Astrocyte (in vitro differentiated cells and primary cell): ENCODE measurements around the gene EML1. TPM values are rescaled to one million over a fixed set of nuclear protein-coding genes. Genes with fewer than 3 reads are reported as not detected.

ENCODE experiments used
- DNase-seq: peaks from one replicate; pipeline ENCODE4 v3.0.0-alpha.2; 2010; ENCODE audit warnings: low read depth
- FAIRE-seq: peaks from 2 replicates; lab custom pipeline; 2011; peaks lifted over from hg19 to GRCh38; lab: Jason Lieb, UNC
- H2AFZ ChIP-seq: 2 replicates; pipeline ENCODE4 v1.6.0; 2012; ENCODE audit warnings: low read depth, low read length, inconsistent platforms
- H3K27ac ChIP-seq: 2 replicates; pipeline ENCODE4 v1.5.1; 2011; ENCODE audit warnings: low read depth, low read length, inconsistent platforms
- H3K27me3 ChIP-seq: 2 replicates; pipeline ENCODE4 v1.6.0; 2011; ENCODE audit warnings: low read length, inconsistent platforms; ENCODE audit not compliant: insufficient read depth
- H3K36me3 ChIP-seq: 2 replicates; pipeline ENCODE4 v1.5.1; 2011; ENCODE audit warnings: low read length, inconsistent platforms; ENCODE audit not compliant: insufficient read depth
- H3K4me1 ChIP-seq: 2 replicates; pipeline ENCODE4 v1.5.1; 2011; ENCODE audit warnings: low read length, inconsistent platforms; ENCODE audit not compliant: insufficient read depth
- H3K4me2 ChIP-seq: 2 replicates; pipeline ENCODE4 v1.6.0; 2012; ENCODE audit warnings: low read length, inconsistent platforms
- H3K4me3 ChIP-seq: 2 replicates; pipeline ENCODE4 v1.5.1; 2011; ENCODE audit warnings: low read depth, mild to moderate bottlenecking, low read length, inconsistent platforms; ENCODE audit not compliant: insufficient read depth
- H3K79me2 ChIP-seq: 2 replicates; pipeline ENCODE4 v1.6.0; 2012; ENCODE audit warnings: mild to moderate bottlenecking, low read length, inconsistent platforms; ENCODE audit not compliant: insufficient read depth
- H3K9ac ChIP-seq: 2 replicates; pipeline ENCODE4 v1.6.0; 2012; ENCODE audit warnings: mild to moderate bottlenecking, low read length, inconsistent platforms
- H3K9me3 ChIP-seq: 2 replicates; pipeline ENCODE4 v1.5.1; 2012; ENCODE audit warnings: low read depth, mild to moderate bottlenecking, low read length, inconsistent platforms; ENCODE audit not compliant: insufficient read depth
- H4K20me1 ChIP-seq: 2 replicates; pipeline ENCODE4 v1.6.0; 2012; ENCODE audit warnings: low read length, inconsistent platforms; ENCODE audit not compliant: insufficient read depth
- H3K27ac Mint-ChIP-seq: one replicate; pipeline ENCODE4 v1.8.0; 2021; ENCODE audit warnings: mild to moderate bottlenecking, mixed read lengths; ENCODE audit not compliant: unreplicated experiment
- H3K27me3 Mint-ChIP-seq: one replicate; pipeline ENCODE4 v1.8.0; 2021; ENCODE audit warnings: low read depth, mixed read lengths; ENCODE audit not compliant: unreplicated experiment
- H3K36me3 Mint-ChIP-seq: one replicate; pipeline ENCODE4 v1.8.0; 2021; ENCODE audit warnings: low read depth, mixed read lengths; ENCODE audit not compliant: unreplicated experiment
- H3K4me1 Mint-ChIP-seq: one replicate; pipeline ENCODE4 v1.8.0; 2021; ENCODE audit warnings: low read depth, mixed read lengths; ENCODE audit not compliant: unreplicated experiment
- H3K4me3 Mint-ChIP-seq: one replicate; pipeline ENCODE4 v1.8.0; 2021; ENCODE audit warnings: mild to moderate bottlenecking, moderate library complexity, mixed read lengths; ENCODE audit not compliant: unreplicated experiment
- H3K9me3 Mint-ChIP-seq: one replicate; pipeline ENCODE4 v1.8.0; 2021; ENCODE audit warnings: mild to moderate bottlenecking, mixed read lengths; ENCODE audit not compliant: unreplicated experiment
- EZH2 ChIP-seq: IDR thresholded peaks from 2 replicates; pipeline ENCODE4 v1.6.1; 2012; ENCODE audit warnings: mild to moderate bottlenecking, low read length, inconsistent platforms; ENCODE audit not compliant: insufficient read depth
- total RNA-seq: library from RNA; stranded (reverse); gene quantifications from 2 replicates; pipeline ENCODE4 v1.2.1, GENCODE V29; 2021
- TF ChIP-seq, protein P1 (sequence below): IDR thresholded peaks from 2 replicates; pipeline ENCODE4 v1.5.1; 2011; ENCODE audit warnings: low read depth, mild to moderate bottlenecking, inconsistent platforms, low read length, moderate library complexity; ENCODE audit not compliant: insufficient read depth

The EML1 gene
- total RNA-seq, 1 donor from 2014 or later, result 17.1 TPM

DNA sequence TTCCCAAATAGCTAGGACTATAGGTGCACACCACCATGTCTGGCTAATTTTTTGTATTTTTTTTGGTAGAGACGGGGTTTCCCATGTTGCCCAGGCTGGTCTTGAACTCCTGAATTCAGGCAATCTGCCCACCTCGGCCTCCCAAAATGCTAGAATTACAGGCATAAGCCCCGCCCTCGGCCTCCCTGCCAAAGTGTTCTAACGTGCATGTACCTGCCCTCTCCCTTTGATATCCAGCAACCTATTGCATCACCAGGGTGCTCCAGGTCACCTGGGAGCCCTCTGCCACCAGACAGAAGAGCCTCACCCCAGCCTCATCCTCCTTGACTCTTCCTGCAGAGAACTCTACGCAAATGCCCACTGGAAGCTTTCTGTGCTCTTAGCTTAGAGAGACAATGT is 2.2 kb upstream of the EML1 start:
- Histone ChIP-seq H3K4me1 (peaks cover 14% of the 10 kb centered on the region), H3K27me3 (no peaks in the 10 kb centered on the region), H3K9ac (no peak overlapping the region), H2AFZ (no peak overlapping the region), H3K9me3 (no peaks in the 10 kb centered on the region), H3K4me3 (no peak overlapping the region), H3K79me2 (peaks cover 23% of the 10 kb centered on the region), H3K4me2 (no peak overlapping the region), H3K27ac (no peak overlapping the region), H3K36me3 (no peaks in the 10 kb centered on the region), H4K20me1 (peaks cover 19% of the 10 kb centered on the region)
- no peak overlapping the region for H3K4me3 Mint-ChIP-seq
- H3K27me3 Mint-ChIP-seq, result peaks cover 17% of the 10 kb centered on the region
- H3K27ac Mint-ChIP-seq, result no peak overlapping the region
- TF ChIP-seq, protein P1, sequence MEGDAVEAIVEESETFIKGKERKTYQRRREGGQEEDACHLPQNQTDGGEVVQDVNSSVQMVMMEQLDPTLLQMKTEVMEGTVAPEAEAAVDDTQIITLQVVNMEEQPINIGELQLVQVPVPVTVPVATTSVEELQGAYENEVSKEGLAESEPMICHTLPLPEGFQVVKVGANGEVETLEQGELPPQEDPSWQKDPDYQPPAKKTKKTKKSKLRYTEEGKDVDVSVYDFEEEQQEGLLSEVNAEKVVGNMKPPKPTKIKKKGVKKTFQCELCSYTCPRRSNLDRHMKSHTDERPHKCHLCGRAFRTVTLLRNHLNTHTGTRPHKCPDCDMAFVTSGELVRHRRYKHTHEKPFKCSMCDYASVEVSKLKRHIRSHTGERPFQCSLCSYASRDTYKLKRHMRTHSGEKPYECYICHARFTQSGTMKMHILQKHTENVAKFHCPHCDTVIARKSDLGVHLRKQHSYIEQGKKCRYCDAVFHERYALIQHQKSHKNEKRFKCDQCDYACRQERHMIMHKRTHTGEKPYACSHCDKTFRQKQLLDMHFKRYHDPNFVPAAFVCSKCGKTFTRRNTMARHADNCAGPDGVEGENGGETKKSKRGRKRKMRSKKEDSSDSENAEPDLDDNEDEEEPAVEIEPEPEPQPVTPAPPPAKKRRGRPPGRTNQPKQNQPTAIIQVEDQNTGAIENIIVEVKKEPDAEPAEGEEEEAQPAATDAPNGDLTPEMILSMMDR, result no peak
- no peak for TF ChIP-seq EZH2
- H3K9me3 Mint-ChIP-seq, result no peaks in the 10 kb centered on the region
- no peak for FAIRE-seq
- no peak for DNase-seq
- H3K4me1 Mint-ChIP-seq, result peaks cover 14% of the 10 kb centered on the region
- no peaks in the 10 kb centered on the region for H3K36me3 Mint-ChIP-seq

DNA sequence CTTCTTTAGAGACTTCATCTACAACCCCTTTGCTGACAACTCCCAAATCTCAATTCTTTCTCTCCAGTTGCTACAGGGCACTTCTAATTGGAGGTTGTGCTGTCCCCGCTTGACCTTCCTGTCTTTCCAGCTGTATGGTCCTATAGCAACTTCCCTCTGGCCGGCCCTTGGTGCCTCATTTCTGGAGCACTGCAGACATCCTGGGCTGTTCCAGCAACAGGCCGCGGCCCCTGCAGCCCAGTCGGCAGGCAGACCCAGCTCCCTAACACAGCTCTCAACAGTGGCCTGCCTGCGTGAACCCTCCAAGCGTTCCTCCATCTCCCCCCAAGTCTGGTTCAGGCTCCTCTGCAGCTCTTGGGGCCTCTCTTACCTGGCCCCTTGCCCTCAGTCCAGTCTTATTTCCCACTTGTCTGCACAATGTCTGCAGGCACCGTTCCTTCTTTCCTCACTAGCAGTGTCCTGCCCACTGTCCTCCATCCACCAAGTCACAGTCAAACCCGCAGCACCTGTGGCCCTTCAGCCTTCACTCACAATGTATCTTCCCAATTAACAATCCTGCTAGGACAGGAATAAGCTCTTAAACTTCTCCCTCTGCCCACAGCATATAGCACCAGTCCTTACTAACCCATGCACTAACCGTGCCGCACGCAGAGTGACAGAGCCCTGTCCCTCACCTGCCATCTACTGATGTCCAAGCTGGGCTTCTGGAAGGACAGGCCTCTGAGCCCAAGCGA is 1.6 kb upstream of the EML1 start:
- no peak overlapping the region for H3K9ac ChIP-seq
- no peak for FAIRE-seq
- H3K4me1 ChIP-seq, result peaks cover 14% of the 10 kb centered on the region
- no peaks in the 10 kb centered on the region for H3K36me3 ChIP-seq
- Mint-ChIP-seq H3K27me3 (peaks cover 10% of the 10 kb centered on the region), H3K4me1 (peaks cover 14% of the 10 kb centered on the region), H3K36me3 (no peaks in the 10 kb centered on the region), H3K27ac (no peak overlapping the region), H3K4me3 (peak overlapping the region; percentile 42), H3K9me3 (no peaks in the 10 kb centered on the region)
- no peaks in the 10 kb centered on the region for H3K27me3 ChIP-seq
- H3K4me2 ChIP-seq, result peak overlapping the region; percentile 83
- no peak for DNase-seq
- no peak overlapping the region for H3K4me3 ChIP-seq
- H3K79me2 ChIP-seq, result peaks cover 29% of the 10 kb centered on the region
- H2AFZ ChIP-seq, result no peak overlapping the region
- no peaks in the 10 kb centered on the region for H3K9me3 ChIP-seq
- no peak for TF ChIP-seq EZH2
- TF ChIP-seq, protein P1, result no peak
- H4K20me1 ChIP-seq, result peaks cover 26% of the 10 kb centered on the region
- no peak overlapping the region for H3K27ac ChIP-seq

- Histone ChIP-seq H2AFZ (no peak overlapping the region), H3K4me3 (peak overlapping the region; percentile 61), H3K79me2 (peaks cover 35% of the 10 kb centered on the region), H3K27me3 (no peaks in the 10 kb centered on the region), H3K9ac (peak overlapping the region; percentile 85), H4K20me1 (peaks cover 31% of the 10 kb centered on the region), H3K4me2 (peak overlapping the region; percentile 83), H3K9me3 (no peaks in the 10 kb centered on the region), H3K4me1 (peaks cover 14% of the 10 kb centered on the region), H3K36me3 (no peaks in the 10 kb centered on the region), H3K27ac (no peak overlapping the region)
- peaks cover 14% of the 10 kb centered on the region for H3K4me1 Mint-ChIP-seq
- peak overlapping the region; percentile 79 for H3K4me3 Mint-ChIP-seq
- TF ChIP-seq EZH2, result no peak
- TF ChIP-seq, protein P1, result no peak
- no peak for DNase-seq
- H3K27ac Mint-ChIP-seq, result peak overlapping the region; percentile 70
- FAIRE-seq, result no peak
- peaks cover 7% of the 10 kb centered on the region for H3K27me3 Mint-ChIP-seq
- H3K9me3 Mint-ChIP-seq, result peaks cover 1% of the 10 kb centered on the region
- no peaks in the 10 kb centered on the region for H3K36me3 Mint-ChIP-seq
Observed at GRCh38 chr14:99792210-99792535, 1.0 kb upstream of the EML1 start.
